GM19025 (cell line): ENCODE measurements around the gene DPY19L1.
"Not testable (repeated sequence)": the region's sequence is repeated elsewhere in the genome, so short reads cannot be mapped to it uniquely, and the experiment has no call there.

ENCODE experiments used
- ATAC-seq: cut with Tn5 transposase; IDR thresholded peaks from one replicate; pipeline ENCODE4 v1.9.1; 2021; ENCODE audit warnings: mild to moderate bottlenecking, low read depth, moderate library complexity; ENCODE audit not compliant: unreplicated experiment

The DPY19L1 gene

DNA sequence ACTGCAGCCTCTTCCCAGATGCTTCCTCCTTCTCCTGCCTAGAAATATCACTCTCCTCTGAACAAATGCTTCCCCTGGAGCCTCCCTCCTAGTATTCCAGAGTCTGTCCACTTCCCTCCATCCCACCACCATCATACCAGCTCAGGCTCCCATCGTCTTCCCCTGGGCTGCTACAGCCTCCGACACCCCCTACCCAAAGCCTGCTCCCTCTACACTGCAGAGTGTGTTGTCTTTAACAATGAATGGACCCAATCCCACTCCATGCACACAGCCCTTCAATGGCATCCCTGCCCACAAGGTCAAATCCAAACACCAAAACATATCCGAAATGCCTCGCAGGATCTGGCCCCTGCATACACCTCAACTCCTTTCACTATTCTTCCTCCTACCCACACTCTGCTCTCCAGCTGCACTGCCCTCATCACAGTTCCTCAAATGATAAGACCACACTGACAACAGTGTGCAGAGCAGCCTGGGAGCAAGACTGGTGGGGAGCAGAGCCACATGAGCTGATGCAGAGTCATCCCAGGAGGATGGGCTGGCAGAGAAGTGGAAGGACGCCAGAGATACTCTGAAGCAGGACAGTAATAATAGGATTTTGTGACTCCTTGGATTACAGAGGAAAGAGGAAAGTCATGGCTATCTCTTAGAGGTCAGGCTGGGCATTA lies 40.7 kb downstream of the DPY19L1 start:
- peak; percentile 30 for ATAC-seq

DNA sequence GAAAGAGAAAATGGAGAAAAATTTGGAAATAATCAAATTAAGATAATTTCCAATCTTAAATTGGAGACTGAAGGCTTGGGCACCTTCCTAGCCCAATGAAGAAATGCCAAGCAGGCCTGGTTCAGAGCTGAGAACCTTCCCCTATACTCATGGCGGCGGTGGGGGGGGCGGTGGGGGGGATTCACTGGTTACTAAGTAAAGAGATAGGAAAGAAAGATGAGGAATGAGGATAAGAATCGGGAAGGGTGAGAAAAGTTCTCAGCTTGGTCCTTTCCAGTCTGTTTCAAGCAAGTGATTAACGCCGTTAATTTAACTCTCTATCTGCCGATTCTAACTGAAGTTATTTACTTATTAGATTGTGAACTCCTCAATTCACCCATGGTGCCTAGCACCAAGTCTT lies 41.5 kb downstream of the DPY19L1 start:
- no peak for ATAC-seq

DNA sequence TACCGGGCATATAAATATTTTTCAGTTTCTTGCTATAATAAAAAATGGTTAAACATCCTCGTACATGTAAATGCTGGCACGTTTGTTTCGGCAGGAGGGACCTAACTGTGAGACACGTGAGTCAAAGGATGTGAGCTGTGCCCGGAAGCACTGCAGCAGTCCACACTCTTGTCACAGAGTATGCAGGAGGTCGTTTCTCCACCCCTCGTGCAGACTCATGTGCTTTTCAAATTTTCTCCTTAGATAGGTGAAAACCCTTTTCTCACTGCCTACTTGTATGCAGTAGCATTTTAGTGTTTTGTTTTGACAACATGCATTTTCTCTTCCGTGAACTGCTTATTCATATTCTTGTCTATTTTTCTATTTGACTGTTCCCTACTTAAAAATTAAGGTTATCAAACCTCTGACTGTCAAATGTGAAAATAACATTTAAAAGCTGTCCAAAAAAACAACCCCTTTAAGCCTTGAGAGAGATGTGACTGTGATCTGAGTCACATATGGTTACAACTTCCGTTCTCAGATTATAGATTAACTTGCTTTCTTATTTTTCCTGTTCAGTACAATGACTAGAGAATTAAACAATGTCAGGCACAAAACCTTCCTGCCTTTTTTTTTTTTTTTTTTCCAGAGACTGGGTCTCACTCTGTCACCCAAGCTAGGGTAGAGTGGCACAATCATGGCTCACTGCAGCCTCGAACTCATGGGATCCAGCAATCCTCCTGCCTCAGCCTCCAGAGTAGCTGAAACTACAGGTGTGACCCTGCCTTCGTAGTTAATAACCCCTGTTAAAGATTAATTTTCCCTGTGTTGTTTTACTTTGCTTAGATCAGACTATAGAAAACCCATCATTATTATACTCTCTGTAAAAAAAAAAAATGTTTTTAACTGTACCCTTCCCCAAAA lies 45.1 kb downstream of the DPY19L1 start:
- ATAC-seq: peak; percentile 81

DNA sequence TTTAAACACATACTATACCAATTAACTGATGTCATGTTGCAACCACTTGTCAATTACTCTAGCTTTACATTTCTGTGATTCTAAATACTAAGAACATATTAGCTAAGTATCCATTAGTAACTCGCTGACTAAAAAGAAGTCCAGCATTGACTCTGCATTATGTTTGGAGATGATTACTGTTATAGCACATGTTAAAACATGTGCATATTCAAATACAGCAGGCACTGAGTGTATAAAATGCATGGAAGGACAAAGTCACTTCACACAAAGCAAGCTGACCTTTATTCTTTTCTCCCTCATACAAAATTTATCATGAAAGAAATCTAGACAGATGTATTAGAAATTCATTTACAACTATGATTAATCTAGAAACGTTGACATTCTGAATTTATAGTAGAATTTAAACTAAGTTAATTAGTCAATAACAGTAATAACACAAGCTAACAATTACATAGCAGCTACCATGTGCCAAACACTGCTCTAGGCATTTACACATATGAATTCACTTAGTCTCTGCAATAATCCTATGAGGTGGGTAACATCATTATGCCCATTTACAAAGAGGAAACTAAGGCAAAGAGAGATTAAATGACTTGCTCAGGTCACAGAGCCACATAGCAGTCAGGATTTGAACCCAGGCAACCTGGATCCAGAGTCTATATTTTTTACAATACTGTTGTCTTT lies 48.7 kb downstream of the DPY19L1 start:
- not testable (repeated sequence) for ATAC-seq

DNA sequence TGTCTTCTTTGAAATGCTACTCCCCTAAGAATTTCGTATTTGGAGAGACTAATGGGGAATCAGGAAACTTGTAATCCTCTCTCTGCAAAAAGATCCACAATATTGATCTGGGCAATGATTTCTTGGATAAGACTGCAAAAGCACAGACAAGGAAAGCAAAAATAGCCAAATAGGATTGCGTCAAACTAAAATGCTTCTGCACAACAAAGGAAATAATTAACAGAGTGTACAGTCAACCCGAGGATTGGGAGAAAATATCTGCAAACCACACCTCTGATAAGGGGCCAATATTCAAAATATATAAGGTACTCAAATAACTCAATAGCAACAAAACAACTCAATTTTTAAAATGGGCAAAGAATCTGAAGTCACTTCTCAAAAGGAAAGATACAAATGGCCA lies 52.1 kb downstream of the DPY19L1 start:
- not testable (repeated sequence) for ATAC-seq

DNA sequence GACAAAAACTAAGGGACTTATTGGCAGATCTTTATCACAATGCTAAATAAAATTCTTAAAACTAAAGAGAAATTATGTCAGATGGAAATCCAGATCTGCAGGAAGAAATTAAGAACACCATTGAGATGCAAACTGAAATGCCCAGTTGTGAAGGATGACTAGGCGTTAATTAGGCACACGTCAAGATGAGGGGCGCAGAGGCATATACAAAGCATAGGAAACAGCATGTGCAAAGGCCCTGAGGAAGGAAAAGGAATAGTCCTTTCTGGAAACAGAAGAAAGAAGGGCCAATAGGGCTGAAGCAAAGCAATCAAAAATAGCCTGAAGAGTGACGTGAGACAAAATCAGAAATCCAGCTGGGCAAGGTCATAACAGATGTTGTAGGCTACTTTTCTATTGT lies 53.1 kb downstream of the DPY19L1 start:
- not testable (repeated sequence) for ATAC-seq

DNA sequence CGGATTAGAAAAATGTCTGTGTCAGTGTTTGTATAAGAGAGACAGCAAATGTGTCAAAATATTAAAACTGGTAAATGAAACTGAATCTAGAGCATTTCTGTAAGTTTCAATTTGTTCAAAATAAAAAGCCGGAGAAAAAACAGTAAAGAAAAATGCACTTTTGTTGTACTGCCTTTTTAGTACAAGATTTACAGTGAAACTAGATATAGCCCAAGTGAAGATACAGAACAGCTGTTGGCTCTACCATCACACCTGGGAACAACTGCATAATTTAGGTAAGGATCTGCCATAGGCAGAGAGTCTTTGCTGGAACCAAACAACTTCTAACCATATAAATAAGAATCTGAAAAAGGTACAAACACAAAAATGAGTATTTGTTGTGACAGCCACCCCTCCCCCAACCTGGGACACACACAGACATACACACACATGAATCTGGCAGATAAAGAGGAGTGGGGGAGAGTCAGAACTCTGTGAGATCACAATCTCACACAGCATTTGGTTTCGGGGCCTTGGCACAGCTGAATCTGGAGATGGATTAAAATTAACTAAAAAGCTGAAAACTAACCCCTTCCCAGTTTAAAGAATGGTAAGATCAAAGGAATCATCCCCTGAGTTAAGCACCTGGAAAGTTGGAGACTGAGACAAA lies 54.8 kb downstream of the DPY19L1 start:
- no peak for ATAC-seq

DNA sequence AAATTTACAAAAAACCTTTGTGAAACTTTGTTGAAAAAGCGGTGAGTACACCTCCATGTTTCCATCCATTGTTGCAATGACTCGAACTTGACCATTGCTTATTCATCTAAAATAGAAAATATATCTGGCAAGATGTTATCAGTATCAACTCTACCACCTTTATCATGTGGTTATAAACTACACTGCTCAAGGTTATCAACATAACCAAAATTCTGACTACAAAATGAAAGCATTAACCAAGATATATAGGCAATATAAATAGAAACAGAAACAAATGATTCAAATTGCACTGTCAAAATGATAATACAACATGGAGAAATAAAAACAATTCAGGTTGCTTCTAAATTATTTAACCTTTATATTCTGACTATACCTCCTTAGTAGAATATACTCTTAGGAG lies 58.2 kb downstream of the DPY19L1 start:
- not testable (repeated sequence) for ATAC-seq

DNA sequence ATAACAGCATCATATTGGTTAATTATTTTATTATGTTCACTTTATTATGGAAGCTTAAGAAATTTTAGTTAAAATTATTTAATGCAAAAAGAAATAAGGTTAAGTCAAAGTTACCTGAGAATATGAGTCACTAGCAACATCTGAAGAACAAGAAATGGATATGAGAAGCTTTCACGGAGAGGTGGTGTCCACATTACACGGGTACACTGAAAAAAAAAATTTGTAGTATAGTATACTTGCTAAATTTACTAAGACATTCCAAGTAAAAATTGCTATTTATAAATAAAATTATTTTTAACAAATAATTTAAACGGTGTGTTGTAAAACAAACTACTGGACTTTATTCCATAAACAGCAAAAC lies 63.9 kb downstream of the DPY19L1 start:
- ATAC-seq: no peak

DNA sequence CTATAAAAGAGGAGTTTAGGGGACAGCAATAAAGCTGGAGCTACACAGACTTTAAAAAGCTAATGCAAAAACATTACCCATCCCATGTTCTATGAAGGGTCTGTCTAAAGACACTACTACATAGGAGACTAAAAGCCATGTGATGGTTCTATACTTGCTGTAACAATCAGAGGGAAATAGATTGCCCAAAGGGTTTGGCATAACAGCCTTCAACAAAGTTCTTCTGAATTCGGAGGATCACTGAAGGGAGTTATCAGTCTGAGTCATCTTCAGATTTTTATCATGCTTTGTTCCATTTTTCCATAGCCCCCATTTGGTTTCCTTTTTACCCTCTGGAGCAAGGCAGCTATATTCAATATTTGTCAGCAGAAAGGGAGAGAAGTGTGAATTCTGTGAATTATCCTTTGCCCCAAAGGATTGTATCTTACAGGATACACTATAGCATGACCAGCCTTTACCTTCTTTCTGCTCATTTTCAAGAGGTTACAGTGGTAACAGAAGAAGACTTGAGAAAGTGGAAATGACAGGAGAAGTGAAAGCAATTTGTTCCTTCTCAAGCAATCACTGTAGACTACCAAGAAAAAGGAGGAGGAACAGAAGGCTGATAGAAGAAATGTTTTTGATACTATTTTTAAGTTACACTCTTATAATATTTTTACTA lies 64.4 kb downstream of the DPY19L1 start:
- ATAC-seq: not testable (repeated sequence)

DNA sequence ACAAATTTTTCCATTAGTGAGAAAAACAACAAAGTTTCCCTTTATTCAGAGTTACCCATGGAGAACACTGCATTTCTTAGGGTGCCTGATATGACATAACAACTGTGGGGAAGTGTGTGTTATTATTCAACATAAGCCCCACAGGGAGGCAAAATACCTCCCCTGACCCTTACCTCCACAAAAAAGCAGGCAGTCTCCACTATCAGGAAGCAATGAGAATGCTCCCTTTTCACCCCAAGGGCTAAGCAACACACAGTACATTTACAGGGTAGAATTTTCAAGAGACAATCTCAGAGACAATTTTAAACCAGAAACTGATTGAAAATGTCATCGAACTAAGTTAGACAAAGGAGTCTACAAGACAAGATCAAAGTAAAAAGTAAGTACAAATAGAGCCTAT lies 69.5 kb downstream of the DPY19L1 start:
- not testable (repeated sequence) for ATAC-seq

DNA sequence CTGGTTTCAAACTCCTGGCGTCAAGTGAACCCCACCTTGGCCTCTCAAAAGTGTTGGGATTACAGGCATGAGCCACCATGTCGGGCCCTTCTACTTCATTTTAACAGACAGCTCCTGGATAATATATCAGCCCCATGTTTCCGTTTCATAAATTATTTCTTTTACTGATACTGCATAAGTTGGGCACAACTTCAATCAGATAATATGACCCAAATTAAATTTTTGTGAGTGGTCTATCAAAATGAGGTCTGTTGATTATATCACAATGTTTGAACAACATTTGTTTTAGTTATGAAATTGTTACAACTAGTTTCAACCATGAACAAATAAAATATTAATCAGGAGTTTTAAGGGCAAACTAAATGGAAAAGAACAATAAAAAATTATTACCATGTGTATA lies 70.8 kb downstream of the DPY19L1 start:
- not testable (repeated sequence) for ATAC-seq

DNA sequence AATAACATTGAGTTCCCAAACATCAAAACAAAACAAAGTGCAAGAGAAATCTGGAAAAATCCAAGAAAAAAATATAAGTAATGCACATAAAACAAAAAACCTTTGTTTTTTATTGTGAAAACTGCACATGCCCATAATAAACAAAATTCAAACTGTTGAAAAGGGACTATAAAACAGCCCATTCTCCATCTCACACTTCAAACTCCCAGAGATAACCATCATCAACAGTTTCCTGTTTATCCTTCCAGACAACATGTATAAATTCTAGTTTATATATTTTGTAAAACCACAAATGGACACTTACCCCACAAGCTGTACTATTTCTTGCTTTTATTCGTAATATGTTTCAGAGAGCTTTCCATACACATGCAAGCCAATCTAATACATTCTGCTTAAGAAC lies 79.3 kb downstream of the DPY19L1 start:
- no peak for ATAC-seq

DNA sequence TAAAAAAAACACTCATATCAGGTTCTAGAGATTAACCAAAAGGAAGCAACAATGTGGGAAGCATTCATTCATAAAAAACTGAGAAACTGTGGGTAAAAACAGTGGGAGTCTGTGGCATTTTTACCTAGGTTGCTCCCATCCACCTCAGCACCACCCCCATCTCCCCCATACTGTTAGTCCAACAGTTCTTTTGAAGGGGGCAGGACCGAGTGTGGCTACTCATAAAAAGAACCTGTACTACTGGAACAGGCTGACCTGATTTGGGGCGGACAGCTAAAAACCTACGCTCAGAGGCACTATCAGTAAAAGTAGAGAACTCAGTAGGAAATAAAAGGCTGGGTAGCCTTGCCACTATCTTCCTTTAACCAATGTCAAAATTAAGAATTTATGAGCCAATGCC lies 84.5 kb downstream of the DPY19L1 start:
- ATAC-seq: no peak

DNA sequence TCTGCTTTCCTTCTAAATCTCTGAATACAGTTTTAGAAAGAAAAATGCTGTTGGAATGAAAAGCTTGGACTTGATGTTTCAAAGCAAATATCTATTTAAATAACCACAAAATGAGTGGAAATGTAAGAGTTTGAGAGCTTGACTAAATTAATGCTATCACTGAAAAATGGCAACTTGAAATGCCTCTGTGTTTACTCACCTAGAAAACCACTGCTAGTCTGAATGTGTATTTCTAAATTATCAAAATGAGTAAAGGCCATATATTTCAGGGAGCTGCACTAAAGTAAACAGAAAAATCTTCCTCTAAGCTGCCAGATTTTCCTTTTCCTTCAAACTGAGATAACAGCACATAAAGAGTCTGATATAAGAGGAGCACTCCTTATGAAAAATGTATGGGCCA lies 87.9 kb downstream of the DPY19L1 start:
- ATAC-seq: no peak

DNA sequence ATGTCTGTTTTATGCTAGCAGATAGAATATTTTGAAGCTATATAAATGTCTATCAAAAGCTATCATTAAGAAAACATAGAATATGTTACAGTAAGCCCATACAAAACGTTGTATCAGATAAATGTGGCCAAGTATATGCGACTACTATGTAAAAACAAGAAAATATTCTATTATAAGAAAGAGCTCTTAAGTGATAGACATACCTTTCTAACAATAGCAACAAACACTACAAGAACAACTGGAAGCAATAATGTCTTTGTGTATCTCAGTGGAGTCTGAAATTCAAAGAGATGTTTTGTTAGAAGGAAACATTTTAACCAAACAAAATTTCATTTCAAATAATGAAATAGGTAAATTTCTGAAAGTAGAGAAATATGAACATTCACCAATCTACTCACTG lies 89.9 kb downstream of the DPY19L1 start:
- ATAC-seq: not testable (repeated sequence)

DNA sequence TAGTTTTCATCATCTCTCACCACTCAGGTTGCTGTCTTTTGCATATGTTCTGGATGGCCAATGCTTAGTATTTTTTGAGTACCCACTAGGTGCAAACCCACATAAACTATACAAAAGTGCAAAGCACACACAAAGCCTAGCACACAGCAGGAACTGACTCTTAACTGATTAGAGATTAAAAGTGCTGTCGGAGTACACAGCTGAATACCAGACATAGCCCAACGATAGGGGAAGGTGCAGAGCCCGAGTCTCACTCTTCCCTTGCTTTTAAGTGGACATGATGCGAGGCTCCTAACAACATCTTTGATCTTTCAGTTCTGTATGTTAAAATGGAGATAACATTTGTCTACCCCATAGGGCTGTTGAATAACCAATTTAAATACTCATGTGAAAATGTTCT lies 90.8 kb downstream of the DPY19L1 start:
- ATAC-seq: no peak

DNA sequence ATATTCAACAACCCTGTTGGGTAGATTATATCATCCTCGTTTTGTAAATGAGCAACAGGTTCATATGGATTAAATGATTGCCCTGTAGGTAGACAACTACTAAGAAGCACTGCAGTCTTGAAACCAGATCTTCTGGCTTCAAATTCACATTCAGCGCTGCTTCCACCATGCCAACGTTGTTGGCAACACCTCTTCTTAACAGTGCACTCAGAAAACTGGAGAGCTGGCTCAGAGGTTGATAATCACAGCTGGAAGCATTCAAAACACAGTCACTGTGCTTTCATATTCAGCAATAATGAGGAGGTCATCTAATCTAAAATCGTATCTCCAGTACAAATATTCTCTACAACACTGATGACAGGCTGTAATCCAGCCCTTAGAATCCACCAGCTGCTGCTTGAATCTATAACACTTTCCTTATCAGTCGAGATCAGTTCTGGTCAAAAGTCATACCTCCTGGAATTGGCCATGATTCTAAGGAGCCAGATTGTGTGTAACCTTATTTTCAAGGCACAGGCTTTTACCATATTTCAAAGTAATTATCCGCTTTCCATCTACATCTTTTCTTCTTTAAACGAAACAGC lies 91.3 kb downstream of the DPY19L1 start:
- ATAC-seq: not testable (repeated sequence)

DNA sequence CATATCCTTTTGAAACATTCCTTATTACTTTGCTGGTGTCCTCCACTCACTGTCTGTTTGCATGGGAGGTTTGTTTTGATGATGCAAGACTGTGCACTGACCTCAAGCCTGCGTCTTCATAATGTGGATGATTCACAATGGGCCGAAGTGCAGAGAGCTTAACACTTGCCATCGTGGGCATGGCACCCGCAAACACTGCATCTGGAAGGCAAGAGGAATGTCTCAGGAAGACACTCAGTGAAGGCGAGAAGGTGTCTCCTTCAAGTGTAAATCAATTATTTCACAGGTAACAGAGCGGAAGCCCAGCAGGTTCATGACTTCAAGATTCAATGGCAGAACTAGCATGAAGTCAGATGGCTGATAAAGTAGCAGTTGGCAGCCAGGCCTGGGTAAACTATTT lies 98.1 kb downstream of the DPY19L1 start:
- ATAC-seq: no peak

DNA sequence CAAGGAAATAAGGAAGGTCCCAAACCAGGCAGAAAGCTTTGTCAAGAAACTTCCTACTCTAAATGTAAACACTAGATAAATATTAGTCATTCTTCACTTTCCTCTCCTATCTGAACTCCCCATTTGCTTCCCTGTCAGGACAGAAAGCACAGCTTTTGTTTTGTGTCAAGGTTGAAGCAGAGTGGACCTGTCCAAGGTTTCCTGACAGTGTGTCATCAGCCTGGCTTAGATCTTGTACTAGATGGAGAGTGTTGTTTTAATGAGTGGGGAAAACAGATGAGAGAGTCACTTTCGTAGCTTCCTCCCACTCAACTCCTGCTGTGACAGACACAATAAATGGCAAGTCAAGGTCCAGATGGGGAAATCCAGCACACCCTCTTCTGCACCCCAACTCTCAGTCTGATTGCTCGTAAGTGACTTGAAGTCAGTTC lies 101.5 kb downstream of the DPY19L1 start:
- ATAC-seq: peak; percentile 76
